Measurements from ENCODE around the gene SH3PXD2A.

SH3PXD2A gene

GRCh38 chr10:103720964-103721335 is 134.4 kb downstream of the SH3PXD2A start:
- intact Hi-C loops (cut with DNase I; ENCODE audit: low total_unique reads) = no loop called here
- H3K36me3 ChIP-seq = peaks cover 0 to 26% (median 11%) of the 10 kb centered on the region in 3 donors
- no peak overlapping the region for H3K27ac ChIP-seq
- no peaks in the 10 kb centered on the region for H3K27me3 ChIP-seq
- peaks cover 0 to 8% (median 0%) of the 10 kb centered on the region in 4 donors for H3K4me1 ChIP-seq
- no peaks in the 10 kb centered on the region for H3K9me3 ChIP-seq
- H3K4me3 ChIP-seq = no peak overlapping the region
- DNase-seq = no peak
- no peak for TF ChIP-seq CTCF (IDR thresholded peaks at IDR 0.05)

DNA sequence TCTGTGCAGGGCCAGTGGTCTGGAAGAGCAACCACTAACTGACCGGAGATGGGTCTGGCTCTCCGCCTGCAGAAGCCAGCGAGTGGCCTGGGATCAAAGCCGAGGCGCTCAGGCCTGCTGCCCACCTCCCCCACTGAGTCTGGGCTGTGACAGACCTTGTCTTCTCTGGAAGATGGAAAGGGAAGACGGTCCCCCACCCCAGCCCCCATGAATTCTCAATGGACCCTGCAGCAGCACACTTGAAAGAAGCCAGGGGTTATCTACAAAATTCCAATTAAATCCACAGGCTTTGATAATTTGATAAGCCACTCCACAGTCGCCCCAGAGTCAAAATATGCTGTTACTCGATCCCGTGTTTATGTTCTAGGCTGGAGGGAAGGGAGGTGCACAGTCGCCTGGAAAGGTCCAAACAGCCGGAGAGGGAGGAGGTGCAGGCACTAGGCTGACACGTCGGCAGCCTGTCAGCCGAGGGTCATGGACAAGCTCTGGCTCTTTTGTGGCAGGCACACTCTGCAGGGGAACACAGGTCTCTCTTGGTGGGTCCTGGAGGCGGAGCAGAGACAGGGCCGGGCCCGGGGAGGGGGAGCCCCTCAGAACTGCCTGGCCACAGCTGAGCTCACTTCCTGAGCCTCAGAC is 134.9 kb downstream of the SH3PXD2A start:
- Histone ChIP-seq H3K4me1 (peaks cover 0 to 8% (median 0%) of the 10 kb centered on the region in 4 donors), H3K9me3 (no peaks in the 10 kb centered on the region), H3K27me3 (no peaks in the 10 kb centered on the region), H3K27ac (no peak overlapping the region), H3K36me3 (peaks cover 0 to 26% (median 11%) of the 10 kb centered on the region in 3 donors), H3K4me3 (no peak overlapping the region)
- no peak for DNase-seq
- no peak for TF ChIP-seq CTCF (IDR thresholded peaks at IDR 0.05)
- intact Hi-C loops (cut with DNase I; ENCODE audit: low total_unique reads) = no loop called here

DNA sequence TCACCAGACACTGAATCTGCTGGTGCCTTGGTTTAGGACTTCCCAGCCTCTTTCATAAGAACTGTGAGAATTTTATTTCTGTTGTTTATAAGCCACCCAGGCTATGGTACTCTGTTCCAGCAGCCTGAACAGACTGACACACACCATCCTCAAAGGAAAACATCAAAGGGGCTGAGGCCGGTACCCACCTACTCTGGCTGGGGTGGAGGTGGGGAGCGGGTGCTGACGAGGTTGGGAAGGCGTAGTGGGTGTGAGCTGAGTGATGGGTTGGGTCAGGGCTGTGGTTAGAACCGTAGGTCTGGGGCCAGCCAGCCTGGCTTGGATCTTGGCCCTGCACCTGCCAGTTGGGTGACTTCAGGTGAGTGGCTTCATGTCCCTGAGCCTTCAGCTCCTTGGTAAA is 136.3 kb downstream of the SH3PXD2A start:
- H3K9me3 ChIP-seq = no peaks in the 10 kb centered on the region
- H3K36me3 ChIP-seq = peaks cover 0 to 25% (median 11%) of the 10 kb centered on the region in 3 donors
- peaks cover 0 to 8% (median 0%) of the 10 kb centered on the region in 4 donors for H3K4me1 ChIP-seq
- no peak overlapping the region for H3K27ac ChIP-seq
- DNase-seq = no peak
- intact Hi-C loops (cut with DNase I; ENCODE audit: low total_unique reads) = no loop called here
- H3K4me3 ChIP-seq = no peak overlapping the region
- H3K27me3 ChIP-seq = no peaks in the 10 kb centered on the region
- TF ChIP-seq CTCF (IDR thresholded peaks at IDR 0.05) = no peak

DNA sequence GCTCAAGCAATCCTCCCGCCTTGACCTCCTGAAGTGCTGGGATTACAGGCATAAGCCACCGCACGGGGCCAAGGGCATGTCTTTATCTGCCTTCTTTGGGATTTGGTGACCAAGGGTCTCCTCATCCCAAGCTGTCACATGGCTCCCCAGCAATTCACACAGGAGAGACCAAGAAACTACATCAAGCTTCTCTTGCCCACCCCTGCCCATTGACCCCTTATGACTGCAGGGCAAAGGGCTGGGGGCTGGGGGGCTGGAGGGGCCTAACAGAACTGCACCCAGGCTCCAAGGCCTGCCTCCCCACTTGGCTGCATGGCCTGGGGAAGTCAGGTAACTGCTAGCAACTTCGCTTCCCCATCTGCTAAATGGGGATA is 137.1 kb downstream of the SH3PXD2A start:
- H3K27me3 ChIP-seq = no peaks in the 10 kb centered on the region
- peaks cover 0 to 17% (median 4%) of the 10 kb centered on the region in 3 donors for H3K36me3 ChIP-seq
- no peak for TF ChIP-seq CTCF (IDR thresholded peaks at IDR 0.05)
- H3K27ac ChIP-seq = no peak overlapping the region
- no peak for DNase-seq
- no peak overlapping the region for H3K4me3 ChIP-seq
- H3K9me3 ChIP-seq = no peaks in the 10 kb centered on the region
- intact Hi-C loops (cut with DNase I; ENCODE audit: low total_unique reads) = no loop called here
- H3K4me1 ChIP-seq = peaks cover 0 to 8% (median 0%) of the 10 kb centered on the region in 4 donors

GRCh38 chr10:103717341-103718246 is 137.8 kb downstream of the SH3PXD2A start:
- Histone ChIP-seq H3K9me3 (no peaks in the 10 kb centered on the region), H3K27ac (no peak overlapping the region), H3K27me3 (no peaks in the 10 kb centered on the region), H3K36me3 (peaks cover 0 to 14% (median 0%) of the 10 kb centered on the region in 3 donors), H3K4me1 (peaks cover 0 to 15% (median 0%) of the 10 kb centered on the region in 4 donors), H3K4me3 (no peak overlapping the region)
- TF ChIP-seq CTCF (IDR thresholded peaks at IDR 0.05) = no peak
- intact Hi-C loops (cut with DNase I; ENCODE audit: low total_unique reads) = no loop called here
- DNase-seq = no peak

Measured in tibial artery (tissue), 4 donors.